BLaER1 (cell line): ENCODE results near the gene SSX3.
"Not testable (repeated sequence)": the region's sequence is repeated elsewhere in the genome, so short reads cannot be mapped to it uniquely, and the experiment has no call there.

ENCODE experiments used
- H3K27ac ChIP-seq: shearing (Covaris generic); formaldehyde crosslinking; 2 replicates; pipeline ENCODE4 v1.8.1; 2022
- H3K27me3 ChIP-seq: shearing (Covaris generic); formaldehyde crosslinking; 2 replicates; pipeline ENCODE4 v1.8.1; 2022
- H3K36me3 ChIP-seq: shearing (Covaris generic); formaldehyde crosslinking; 2 replicates; pipeline ENCODE4 v1.8.1; 2022
- H3K4me1 ChIP-seq: shearing (Covaris generic); formaldehyde crosslinking; 2 replicates; pipeline ENCODE4 v1.8.1; 2022
- H3K4me2 ChIP-seq: shearing (Covaris generic); formaldehyde crosslinking; 2 replicates; pipeline ENCODE4 v1.8.1; 2022
- H3K4me3 ChIP-seq: shearing (Covaris generic); formaldehyde crosslinking; 2 replicates; pipeline ENCODE4 v1.8.1; 2022
- H3K9ac ChIP-seq: shearing (Covaris generic); formaldehyde crosslinking; 2 replicates; pipeline ENCODE4 v1.8.1; 2022
- H3K9me3 ChIP-seq: shearing (Covaris generic); formaldehyde crosslinking; 2 replicates; pipeline ENCODE4 v1.8.1; 2022
- H4K20me1 ChIP-seq: shearing (Covaris generic); formaldehyde crosslinking; 2 replicates; pipeline ENCODE4 v1.8.1; 2022
- Cebpa-rat ChIP-seq: shearing (Covaris generic); IDR thresholded peaks from 2 replicates; pipeline ENCODE4 v1.8.1; 2022

The SSX3 gene

GRCh38 chrX:48356315-48357094, at the start of gene SSX3:
Gene SSX3 (minus strand): TSS chrX:48356703. CDS start chrX:48355249, 1,454 bp downstream.
- H3K27ac ChIP-seq, H3K9ac ChIP-seq: not testable (repeated sequence)

DNA sequence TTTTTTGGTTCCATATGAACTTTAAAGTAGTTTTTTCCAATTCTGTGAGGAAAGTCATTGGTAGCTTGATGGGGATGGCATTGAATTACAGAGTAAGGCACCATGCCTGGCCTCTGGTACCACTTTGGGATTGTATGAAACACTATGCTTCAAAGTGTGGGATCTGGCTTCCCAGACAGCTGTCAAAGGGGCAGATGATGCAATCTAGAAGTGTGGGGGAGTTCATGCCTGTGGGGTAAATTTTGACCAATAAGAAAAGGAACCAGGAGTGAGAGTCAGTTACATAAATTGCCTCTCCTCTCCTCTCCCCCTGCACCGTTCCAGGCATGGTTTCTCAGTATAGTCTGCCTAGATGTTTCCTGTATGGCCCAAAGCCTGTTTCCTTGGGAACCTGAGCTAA, 41.3 kb upstream of the SSX3 start:
- not testable (repeated sequence) for H3K9ac ChIP-seq, H3K9me3 ChIP-seq, H4K20me1 ChIP-seq, H3K4me1 ChIP-seq, H3K27me3 ChIP-seq, H3K4me2 ChIP-seq, H3K27ac ChIP-seq, H3K36me3 ChIP-seq, H3K4me3 ChIP-seq

More at GRCh38 chrX:48356315-48357094, at the start of gene SSX3:
- not testable (repeated sequence) for H4K20me1 ChIP-seq, H3K9me3 ChIP-seq, H3K4me3 ChIP-seq, H3K4me2 ChIP-seq, H3K36me3 ChIP-seq
- Histone ChIP-seq H3K27me3 (peaks cover 28% of the 10 kb centered on the region), H3K4me1 (peaks cover 13% of the 10 kb centered on the region; the same call in 1 of the 2 replicates)

- not testable (repeated sequence) for H3K4me3 ChIP-seq, H3K36me3 ChIP-seq, H3K27ac ChIP-seq, H3K9me3 ChIP-seq, H3K4me1 ChIP-seq, H3K4me2 ChIP-seq, H3K27me3 ChIP-seq, H3K9ac ChIP-seq, H4K20me1 ChIP-seq
Measured at GRCh38 chrX:48396931-48397330, 40.4 kb upstream of the SSX3 start.

GRCh38 chrX:48383239-48383638, 26.7 kb upstream of the SSX3 start, which contains the start of gene SSX4:
Gene SSX4 (plus strand): TSS chrX:48383539. CDS start chrX:48384054, 515 bp downstream.
- H3K27me3 ChIP-seq, H3K36me3 ChIP-seq, H3K4me3 ChIP-seq: not testable (repeated sequence)

DNA sequence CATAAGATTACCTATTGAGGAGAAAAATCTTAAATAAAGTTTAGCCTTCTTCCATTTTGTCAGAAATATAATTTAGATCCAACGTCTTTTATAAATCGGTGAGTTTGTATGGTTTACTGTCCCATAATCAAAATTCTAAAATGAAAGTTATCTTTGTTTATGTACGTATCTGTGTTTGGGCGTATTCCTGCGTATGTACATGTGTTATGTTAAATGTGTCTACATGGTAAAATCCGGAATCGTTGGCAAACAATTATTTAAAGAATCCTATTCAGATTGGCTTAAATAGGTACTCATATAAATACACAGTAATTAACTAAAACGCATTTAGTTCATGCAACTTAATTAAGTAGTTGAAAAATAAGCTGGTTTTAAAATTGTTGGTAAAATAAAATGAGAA, 13.9 kb upstream of the SSX3 start:
- H3K27me3 ChIP-seq, H3K4me3 ChIP-seq, H3K9me3 ChIP-seq, H3K27ac ChIP-seq, H4K20me1 ChIP-seq, H3K9ac ChIP-seq, H3K36me3 ChIP-seq, H3K4me2 ChIP-seq, H3K4me1 ChIP-seq: not testable (repeated sequence)

More at GRCh38 chrX:48383239-48383638, 26.7 kb upstream of the SSX3 start, which contains the start of gene SSX4:
- not testable (repeated sequence) for H4K20me1 ChIP-seq, H3K9ac ChIP-seq, H3K4me2 ChIP-seq, H3K9me3 ChIP-seq, H3K4me1 ChIP-seq, H3K27ac ChIP-seq

- H3K4me2 ChIP-seq, H3K36me3 ChIP-seq, H4K20me1 ChIP-seq, H3K9me3 ChIP-seq, H3K4me3 ChIP-seq, H3K9ac ChIP-seq, H3K27ac ChIP-seq, H3K4me1 ChIP-seq, H3K27me3 ChIP-seq: not testable (repeated sequence)
Measured at GRCh38 chrX:48367717-48368408, 11.4 kb upstream of the SSX3 start.

DNA sequence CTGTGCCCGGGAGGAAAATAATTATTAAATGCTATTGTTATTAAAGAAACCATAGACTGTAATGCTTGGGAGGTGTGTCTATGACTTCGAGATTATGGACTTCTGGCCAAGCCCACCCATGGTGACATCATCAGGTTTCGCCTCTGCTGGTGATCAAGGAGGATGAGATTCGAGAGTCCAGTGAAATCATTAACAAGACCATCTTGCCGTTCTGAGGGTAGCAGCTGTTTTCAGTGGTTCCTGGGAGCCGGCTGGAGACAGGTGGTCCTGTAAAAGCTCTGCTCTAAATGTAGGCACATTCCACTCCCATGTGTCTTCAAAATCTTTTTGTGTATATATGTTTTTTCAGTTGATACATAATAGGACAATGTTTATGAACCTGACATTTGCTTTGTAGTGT, 2.8 kb upstream of the SSX3 start:
- not testable (repeated sequence) for H3K36me3 ChIP-seq, H3K9ac ChIP-seq, H3K9me3 ChIP-seq, H4K20me1 ChIP-seq, H3K4me1 ChIP-seq, H3K4me3 ChIP-seq, H3K27ac ChIP-seq, H3K4me2 ChIP-seq
- 0 out of 2 replicates have a peak, but pooled peaks cover 14% of the 10 kb centered on the region for H3K27me3 ChIP-seq

- TF ChIP-seq Cebpa-rat: no peak
- Histone ChIP-seq H3K4me3 (no peak overlapping the region), H3K9me3 (no peaks in the 10 kb centered on the region), H3K36me3 (no peaks in the 10 kb centered on the region), H3K27ac (no peak overlapping the region), H3K27me3 (peaks cover 22% of the 10 kb centered on the region; the same call in 1 of the 2 replicates), H3K4me2 (no peak overlapping the region), H3K4me1 (0 out of 2 replicates have a peak, but pooled peaks cover 7% of the 10 kb centered on the region), H3K9ac (no peak overlapping the region), H4K20me1 (no peaks in the 10 kb centered on the region)
Measured at GRCh38 chrX:48357681-48358080, 1.2 kb upstream of the SSX3 start.

DNA sequence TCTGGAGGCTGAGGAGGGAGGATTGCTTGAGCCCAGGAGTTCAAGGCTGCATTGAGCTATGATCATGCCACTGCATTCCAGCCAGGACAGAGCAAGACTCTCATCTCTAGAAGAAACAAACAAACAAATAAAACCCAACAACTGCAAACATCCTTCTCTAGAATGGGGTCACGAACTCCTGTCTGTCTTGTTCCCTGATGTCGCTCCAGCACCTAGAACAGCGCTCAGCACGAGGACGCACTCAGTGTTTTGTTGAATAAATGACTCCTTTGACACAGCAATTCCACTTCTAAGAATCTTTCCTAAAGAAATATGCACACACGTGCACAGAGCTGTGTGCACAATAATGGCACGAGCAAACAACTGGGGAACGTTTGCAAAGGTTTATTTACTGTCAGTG, 10.4 kb downstream of the SSX3 start:
- not testable (repeated sequence) for H4K20me1 ChIP-seq, H3K4me1 ChIP-seq, H3K4me3 ChIP-seq, H3K36me3 ChIP-seq, H3K27ac ChIP-seq, H3K9ac ChIP-seq, H3K9me3 ChIP-seq, H3K4me2 ChIP-seq
- peaks cover 79% of the 10 kb centered on the region for H3K27me3 ChIP-seq

- not testable (repeated sequence) for H3K9me3 ChIP-seq, H3K27ac ChIP-seq, H3K9ac ChIP-seq, H3K4me3 ChIP-seq, H4K20me1 ChIP-seq, H3K4me2 ChIP-seq, H3K36me3 ChIP-seq, H3K4me1 ChIP-seq
- H3K27me3 ChIP-seq: peaks cover 69% of the 10 kb centered on the region
Measured at GRCh38 chrX:48313996-48314395, 42.5 kb downstream of the SSX3 start.

DNA sequence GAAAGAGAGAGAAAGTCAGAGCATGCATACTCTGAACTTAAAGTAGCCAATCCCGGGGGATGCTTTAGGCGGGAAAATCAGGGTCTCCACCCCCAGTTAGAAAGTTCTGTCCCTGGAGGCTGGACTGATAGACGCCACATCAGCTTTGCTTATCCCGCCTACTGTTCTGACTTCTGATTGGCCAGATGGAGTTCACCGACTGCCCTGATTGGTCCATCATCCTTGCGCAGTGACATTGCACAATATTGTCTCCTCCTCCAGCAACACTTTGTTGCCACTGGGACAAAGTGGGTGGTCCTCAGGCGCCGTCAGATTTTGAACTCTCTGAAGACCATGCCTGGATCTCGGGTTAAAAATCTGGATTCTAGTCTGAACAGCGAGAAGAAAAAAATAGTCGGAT, 50.3 kb downstream of the SSX3 start:
- Histone ChIP-seq H3K4me1 (no peaks in the 10 kb centered on the region), H3K4me2 (no peak overlapping the region), H3K9ac (no peak overlapping the region), H3K4me3 (no peak overlapping the region), H3K36me3 (no peaks in the 10 kb centered on the region), H3K9me3 (peaks cover 13% of the 10 kb centered on the region; the same call in 1 of the 2 replicates), H4K20me1 (no peaks in the 10 kb centered on the region), H3K27me3 (peaks cover 41% of the 10 kb centered on the region), H3K27ac (no peak overlapping the region)
- TF ChIP-seq Cebpa-rat: no peak
